Stimulated activated CD8-positive, alpha-beta memory T cell treated with anti-CD3 and anti-CD28 coated beads, Interleukin-4, amount 100 ng/mL, for 1 hour (primary cell): ENCODE measurements around the gene GCK.

Source experiments
- DNase-seq, 2 donors: peaks; one replicate each; pipeline ENCODE4 v3.0.0-alpha.2; 2020; ENCODE audit warnings: low read depth in 2 of 2, low spot score in 1 of 2

Gene GCK

GRCh38 chr7:44121761-44122420, 67.3 kb downstream of the GCK start:
- no peak for DNase-seq

GRCh38 chr7:44120395-44120794, 68.8 kb downstream of the GCK start:
- no peak for DNase-seq

- no peak for DNase-seq
Measured at GRCh38 chr7:44119829-44120380, 69.3 kb downstream of the GCK start.

- DNase-seq: no peak
Measured at GRCh38 chr7:44117801-44118429, 71.3 kb downstream of the GCK start.

- DNase-seq: no peak
Measured at GRCh38 chr7:44116789-44117666, 72.2 kb downstream of the GCK start.

GRCh38 chr7:44116087-44116788, 73.0 kb downstream of the GCK start:
- DNase-seq: no peak

GRCh38 chr7:44114586-44115310, 74.5 kb downstream of the GCK start:
- DNase-seq: no peak

- DNase-seq: no peak
Measured at GRCh38 chr7:44113764-44114354, 75.4 kb downstream of the GCK start.

GRCh38 chr7:44112997-44113763, 76.1 kb downstream of the GCK start:
- DNase-seq: no peak

- no peak for DNase-seq
Measured at GRCh38 chr7:44112231-44112996, 76.8 kb downstream of the GCK start.

GRCh38 chr7:44111761-44112160, 77.5 kb downstream of the GCK start:
- DNase-seq: no peak

- no peak for DNase-seq
Measured at GRCh38 chr7:44110719-44111635, 78.3 kb downstream of the GCK start.

GRCh38 chr7:44109991-44110390, 79.2 kb downstream of the GCK start:
- DNase-seq: no peak

GRCh38 chr7:44108768-44109750, 80.2 kb downstream of the GCK start:
- DNase-seq: no peak

GRCh38 chr7:44107961-44108767, 81.1 kb downstream of the GCK start:
- DNase-seq: no peak
